Stimulated activated CD4-positive, alpha-beta T cell treated with anti-CD3 and anti-CD28 coated beads, TNF-alpha, amount 100 ng/mL, for 4 hours (primary cell): ENCODE measurements around the gene SH3BP5.
A peak's percentile ranks its signal among the peaks of the same experiment; 100 is the strongest.

Experiments
- DNase-seq, 3 experiments: peaks; one replicate each; pipeline ENCODE4 v3.0.0-alpha.2; 2020; ENCODE audit warnings: low read depth in 3 of 3

The SH3BP5 gene

DNA sequence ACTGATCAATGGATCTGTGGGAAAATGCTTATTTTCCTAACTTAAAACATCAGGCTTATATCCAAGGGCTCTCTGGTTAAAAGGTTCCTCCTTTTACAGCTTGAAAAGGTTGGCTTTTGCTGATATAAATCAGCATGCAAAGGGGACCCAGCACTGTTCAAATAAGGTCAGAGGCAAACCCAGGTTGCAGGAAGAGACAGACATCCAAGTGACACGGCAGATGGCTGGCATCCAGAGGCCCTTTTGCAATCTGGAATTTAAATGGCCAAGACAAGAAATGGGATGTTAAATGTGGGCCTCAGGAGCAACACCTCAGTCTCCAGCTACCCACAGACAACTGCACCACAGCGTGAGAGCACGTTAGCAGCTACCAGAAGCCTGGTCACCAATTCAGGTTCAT lies 6.3 kb downstream of the SH3BP5 start:
- no peak for DNase-seq

DNA sequence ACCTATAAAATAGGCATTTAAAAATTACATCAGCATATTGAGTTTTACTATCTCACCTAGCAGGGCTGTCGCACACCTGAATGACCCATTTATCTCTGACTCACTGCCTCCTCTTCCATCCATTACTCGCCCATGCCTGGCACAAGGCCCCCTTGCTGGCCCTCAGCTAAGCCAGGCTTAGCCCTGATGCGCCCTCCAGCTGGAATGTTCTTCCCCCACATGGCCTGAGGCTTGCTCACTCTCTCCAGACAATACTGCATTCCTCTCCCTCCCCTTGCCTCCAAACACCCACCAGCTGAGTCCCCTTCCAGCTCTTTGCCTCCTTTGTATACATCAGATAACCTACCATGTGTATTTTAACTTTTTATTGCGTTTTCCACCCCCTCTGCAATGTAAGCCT lies 7.2 kb downstream of the SH3BP5 start:
- DNase-seq = no peak

DNA sequence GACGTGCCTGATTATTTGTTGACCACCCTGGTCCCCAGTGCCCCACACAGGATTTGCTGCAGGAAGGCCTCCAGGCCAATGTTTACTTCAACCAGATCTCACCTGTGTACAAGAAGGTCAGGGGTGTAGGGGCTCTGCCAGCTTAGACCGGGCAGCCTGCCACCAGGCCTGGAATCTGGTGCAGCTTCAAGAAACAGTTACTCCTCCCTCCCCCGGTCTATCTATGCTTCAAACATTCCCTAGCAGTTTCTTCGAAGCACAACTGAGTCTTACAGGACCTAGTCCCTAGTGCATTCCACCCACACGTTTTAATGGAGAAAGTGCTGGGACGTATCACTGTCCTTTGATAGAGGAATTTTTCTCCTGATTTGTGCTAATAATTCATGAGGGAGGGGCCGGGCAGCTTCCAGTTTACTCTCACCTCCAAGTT lies 8.0 kb downstream of the SH3BP5 start:
- no peak for DNase-seq

DNA sequence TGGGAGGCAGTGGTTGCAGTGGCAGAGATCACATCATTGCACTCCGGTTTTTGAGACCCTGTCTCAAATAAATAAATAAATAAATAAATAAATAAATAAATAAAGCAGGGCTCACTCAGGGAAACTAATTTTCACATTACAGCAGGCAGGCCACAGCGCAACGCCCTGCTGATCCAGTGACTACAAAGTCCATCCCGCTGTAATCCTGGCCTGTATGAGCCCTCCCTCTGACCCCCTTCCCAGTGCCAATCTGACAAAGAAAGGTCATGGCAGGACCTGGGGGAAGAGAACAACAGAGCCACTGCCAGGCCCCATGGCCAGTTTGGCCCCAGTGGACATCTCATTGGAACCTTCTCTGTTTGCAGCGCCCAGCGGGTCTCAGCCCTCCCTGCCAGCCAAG lies 9.3 kb downstream of the SH3BP5 start:
- DNase-seq = no peak

DNA sequence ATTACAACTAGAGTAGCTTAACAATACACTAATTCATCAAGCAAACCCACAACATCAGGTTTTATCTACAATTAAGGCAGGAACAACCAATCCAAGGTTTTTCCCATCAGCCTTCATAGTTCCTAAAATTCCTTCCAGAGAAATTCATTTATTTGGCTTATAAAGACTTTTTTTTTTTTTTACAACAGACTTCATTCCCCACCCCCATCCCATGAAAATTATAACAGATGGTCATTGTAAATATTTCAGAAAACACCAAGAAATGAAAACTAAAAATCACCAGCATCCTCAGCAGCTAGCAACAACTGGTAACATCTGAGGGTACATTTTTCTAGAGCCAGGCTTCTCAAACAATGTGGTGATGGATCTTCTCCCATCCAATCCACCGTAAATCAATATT lies 11.0 kb downstream of the SH3BP5 start:
- DNase-seq = no peak

DNA sequence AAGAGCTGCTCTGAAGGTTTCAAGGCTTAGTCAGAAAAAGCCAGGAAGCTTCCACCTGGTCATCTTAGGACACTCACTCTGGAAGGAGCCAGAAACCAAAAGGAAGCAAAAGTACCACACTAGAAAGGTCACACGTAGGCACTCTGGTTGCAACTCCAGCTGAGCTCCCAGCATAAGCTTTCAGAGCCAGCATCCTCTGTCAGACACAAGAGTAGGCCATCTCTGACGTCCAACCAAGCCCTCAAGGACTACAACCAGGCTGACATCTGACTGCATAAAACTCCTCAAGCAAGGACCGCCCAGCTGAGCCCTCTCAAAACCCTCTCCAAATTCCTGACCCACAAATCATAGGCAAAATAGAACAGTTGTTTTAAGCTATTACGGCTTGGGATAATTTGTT lies 12.8 kb downstream of the SH3BP5 start:
- no peak for DNase-seq

DNA sequence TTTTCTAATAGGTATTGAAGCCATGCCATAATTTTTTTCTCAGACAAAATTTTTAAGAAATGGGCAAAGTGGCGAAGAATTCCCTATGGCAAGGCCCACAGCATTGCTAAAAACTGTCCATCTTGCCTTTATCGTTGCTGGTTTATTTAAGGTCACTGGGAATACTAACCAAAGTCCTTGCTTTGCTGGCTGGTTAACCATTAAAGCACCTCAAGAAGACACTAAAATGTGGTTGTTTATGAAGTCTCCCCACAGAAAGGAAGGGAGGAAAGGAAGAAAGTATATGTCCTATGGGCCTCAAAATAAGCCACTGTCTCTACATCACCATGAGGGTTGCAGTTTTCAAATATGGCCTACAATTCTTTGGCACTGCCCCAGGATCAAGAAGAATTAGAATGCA lies 13.2 kb downstream of the SH3BP5 start:
- no peak for DNase-seq

DNA sequence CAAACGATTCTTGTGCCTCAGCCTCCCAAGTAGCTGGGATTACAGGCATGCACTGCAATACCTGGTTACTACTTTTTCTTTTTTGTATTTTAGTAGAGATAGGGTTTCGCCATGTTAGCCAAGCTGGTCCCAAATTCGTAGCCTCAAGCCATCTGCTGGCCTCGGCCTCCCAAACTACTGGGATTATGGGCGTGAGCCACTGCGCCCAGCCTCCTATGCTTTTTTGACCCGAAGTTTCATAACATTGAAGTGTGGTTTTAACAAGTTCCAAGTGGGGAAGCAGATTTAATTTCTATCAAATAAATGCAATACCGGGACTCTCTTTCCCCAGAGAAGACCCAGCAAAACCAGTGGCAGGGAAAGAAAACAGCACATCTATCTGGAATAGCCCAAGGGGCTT lies 13.7 kb downstream of the SH3BP5 start:
- DNase-seq = no peak

DNA sequence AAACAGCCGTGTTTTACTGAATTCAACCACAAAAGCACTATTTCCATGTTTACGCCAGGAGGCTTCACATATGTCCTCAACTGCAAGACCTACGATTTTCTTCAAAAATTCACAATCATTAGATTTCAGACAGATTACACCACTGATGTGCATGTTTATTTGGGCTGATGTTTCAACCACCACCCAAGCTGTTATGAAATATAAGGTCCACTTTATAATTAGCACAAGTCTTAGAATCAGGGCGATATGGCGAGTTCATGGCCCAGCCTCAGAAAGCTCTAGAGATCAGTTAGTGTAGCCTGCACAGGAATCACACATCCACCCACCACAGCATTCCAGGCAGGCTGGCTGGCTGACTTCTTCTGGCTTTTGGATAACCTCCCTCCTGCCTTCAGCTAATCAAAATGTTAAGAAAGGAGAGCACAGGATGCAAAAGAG lies 15.4 kb downstream of the SH3BP5 start:
- DNase-seq = no peak

DNA sequence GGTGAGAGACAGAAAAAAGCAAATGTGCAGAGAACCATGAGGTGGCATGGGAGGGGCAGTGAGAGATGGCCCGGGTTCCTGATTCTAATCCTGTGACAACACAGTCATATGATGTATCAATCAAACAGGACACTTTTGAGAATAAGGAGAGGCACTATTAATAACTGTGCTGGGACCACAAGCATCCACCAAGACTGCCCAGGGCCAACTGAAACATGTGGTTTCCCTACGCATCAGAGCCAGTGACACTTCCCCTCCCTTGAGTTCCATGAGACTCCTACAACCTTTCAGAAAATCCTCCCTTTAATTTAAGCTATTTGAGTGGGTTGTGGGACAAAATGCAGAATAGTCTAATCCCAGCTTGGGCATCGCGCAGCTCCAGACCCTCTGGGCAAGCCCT lies 17.4 kb downstream of the SH3BP5 start:
- DNase-seq = no peak

DNA sequence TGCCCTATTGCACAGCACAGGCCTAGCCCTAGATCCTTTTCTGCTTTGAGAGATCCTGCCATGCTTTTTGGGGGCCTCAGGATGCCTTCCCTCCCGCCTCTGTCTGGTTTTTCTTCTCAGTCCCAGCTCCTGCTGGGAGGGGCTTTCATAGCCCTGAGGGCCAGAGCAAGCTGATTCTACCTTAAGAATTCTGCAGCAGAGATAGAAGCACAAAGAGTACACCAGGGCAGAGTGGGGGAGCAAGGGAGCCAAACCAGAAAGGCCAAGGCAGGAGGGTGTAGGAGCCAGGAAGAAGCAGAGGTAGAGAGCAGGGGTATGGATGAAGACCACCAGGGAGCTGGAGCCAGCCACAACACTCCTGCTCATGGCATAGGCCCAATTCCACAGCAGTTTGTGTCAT lies 18.1 kb downstream of the SH3BP5 start:
- no peak for DNase-seq

DNA sequence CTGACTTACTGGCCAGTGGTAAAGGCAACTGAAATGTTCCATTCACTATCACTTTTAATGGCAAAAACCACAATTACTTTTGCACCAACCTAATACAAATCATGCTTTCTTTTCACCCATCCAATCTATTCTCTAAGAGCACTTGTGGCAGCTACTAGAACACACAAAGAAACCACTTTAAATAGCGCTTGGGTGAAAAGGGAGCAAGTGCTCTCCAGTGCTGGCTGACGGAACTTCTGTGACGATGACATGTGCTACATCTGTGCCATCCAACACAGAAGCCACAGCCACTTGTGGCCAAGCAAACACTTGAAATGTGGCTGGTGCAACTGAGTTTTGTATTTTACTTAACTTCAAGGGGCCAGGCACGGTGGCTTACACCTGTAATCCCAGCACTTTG lies 18.9 kb downstream of the SH3BP5 start:
- no peak for DNase-seq

DNA sequence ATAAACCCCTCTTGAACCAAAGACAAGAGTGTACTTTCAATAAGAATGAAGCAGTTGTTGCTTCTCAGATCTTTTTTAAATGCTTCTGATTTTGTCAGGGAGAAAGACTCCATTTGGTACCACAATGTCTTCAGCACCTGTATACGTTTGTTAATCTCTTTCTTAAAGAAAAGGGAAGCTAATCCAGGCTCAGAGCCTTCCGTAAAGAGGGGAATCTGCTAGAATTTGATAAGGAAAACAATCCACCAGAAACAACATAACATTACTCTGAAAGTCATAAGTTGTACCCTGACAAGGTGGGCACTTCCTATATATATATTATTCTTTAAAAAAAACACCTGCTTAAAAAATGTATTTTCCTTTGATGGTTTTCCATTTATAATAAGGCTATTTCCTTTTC lies 19.8 kb downstream of the SH3BP5 start:
- DNase-seq = no peak

DNA sequence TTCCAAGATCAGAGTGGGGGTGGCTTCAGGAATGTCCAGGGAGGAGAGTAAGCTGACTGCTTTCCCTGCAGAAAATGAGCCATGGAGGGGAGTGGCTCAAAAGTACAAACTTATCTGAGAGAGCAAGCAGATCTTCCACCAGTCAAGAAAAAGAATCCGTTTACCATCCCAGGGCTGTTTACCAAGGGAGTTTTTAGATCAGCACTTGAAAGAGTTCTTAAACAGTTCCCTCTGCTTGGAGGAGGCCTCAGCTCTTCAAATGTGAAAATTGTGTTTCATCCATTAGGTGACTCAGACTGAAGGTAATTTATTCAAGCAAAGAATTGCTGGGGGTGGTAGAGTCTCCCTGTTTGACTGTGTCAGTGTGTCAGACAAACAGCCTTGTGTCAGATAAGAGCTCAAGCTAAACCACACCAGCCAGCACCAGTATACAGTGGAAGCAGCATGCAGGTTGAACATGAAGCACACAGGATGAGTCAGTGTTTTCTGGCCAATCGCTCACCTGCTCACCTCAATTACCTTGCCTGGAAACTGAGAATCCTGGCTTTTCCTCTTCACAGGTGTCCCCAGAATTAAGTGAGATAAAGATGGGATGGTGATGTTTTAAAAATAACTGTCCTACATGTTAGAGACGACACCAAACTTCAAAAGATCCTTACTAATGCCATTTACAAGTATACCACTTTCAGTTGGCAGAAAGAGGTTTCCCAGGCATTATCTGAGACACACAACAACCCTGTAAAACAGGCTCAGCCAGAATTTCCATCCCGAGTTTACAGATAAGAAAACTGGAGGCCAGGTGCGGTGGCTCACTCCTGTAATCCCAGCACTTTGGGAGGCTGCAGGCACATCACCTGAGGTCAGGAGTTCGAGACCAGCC lies 21.7 kb downstream of the SH3BP5 start:
- DNase-seq = peak in 2 of 3 experiments; percentile 25 to 42

DNA sequence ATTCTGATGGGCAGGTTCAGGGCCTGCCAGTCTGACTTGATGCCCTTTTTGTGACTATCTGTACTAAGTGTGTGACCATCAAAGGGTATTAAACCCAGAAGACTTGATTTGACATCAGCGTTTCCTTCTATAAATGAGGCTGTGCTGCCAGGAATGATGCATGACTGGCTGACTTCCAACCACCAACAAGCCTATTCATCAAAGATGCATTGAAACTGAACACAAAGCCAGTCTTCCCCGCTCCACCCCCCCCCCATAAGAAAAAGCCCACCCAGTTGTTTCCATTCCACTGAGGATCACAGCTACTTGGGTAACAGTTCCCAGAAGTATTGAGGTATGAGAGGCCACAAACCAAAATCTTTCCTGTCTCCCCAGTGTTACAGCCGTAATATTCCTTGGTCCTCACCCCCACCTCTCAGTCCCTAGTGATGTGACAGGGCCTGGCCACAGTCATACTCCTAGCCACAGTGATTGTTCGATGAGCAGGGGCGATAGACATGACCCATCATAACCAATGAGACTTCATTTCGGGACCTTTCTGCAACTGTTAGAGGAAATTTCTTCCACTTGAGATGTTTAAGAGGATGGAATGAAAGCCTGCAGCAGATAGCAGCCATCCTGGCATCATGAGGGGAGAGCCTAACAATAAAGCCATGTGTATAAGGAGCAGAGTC lies 22.6 kb downstream of the SH3BP5 start:
- DNase-seq = no peak

DNA sequence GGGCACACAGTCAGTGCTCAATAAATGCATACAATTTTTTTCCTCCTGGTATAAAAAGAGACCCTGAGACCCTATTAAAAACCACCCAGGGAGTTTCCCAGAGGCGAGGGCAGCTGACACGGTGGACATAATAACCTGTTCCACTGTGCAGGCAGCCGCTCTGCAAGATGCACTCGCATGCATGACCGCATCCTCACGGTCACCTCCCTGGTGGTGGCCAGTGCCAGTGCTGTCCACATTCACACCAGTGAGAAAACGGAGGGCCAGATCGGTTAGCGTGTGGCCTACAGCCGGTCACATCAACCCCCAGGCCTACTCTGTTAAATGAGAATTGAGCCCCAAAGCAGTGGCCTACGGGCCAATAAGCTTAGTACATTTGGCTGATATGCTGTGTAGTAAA lies 24.8 kb downstream of the SH3BP5 start:
- DNase-seq = no peak

DNA sequence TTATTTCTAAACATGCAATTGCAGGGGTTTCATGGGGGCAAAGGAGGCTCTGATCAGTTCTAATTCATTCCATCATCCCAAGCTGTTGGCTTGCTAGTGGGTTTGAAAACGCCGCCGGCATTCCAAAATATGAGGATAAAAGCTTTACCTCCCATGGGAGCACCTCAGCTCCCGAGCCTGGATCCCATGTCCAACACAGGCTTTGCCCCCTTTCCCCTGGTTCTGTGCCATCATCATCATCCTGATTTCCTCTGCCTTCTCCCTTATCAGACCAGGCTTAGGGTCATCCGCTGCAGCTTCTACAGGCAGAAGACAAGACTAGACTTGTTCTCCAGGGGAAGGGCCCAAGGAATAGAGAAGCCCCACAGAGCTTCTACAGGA lies 25.4 kb downstream of the SH3BP5 start:
- no peak for DNase-seq

DNA sequence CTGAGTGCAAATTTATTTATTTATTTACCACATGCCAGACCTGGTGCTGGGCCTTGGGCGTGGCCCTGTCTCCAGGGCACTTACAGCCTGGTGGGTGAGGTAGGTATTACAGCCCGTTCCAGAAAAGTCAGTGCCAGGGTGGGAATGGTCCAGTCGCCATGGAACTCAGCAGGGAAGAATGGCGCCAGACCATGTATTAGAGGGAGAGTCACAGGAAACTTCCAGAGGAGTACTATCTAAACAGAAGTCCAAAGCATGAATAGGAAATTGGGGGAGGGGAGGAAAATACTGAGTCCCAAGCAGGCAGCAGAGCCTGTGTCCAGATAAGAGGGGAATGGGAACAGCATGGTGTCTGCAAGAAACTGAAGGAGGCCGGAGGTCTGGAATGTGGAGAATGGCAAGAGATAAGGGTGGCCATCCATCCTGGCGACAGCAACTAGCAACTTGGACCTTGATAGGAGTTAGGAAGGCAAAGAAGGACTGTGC lies 27.0 kb downstream of the SH3BP5 start:
- no peak for DNase-seq

DNA sequence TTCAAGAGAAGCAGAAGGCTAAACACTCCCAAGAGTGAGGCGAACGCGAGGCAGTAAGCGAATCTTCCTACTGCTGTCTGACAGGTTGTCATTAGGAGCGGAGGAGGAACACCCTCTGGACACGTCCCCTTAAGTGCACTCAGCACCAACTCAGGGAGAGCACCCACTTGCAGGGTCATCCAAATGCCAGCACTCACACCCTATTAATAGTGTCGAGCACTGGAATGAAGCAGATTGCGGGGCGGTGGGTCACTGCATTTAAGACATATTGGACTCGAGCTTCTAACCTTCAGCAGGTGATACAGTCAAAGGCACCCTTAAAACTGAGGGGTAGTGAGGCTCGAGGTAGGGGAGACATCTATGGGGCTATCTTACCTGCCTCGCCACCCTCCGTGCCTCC lies 28.7 kb downstream of the SH3BP5 start:
- DNase-seq = no peak

DNA sequence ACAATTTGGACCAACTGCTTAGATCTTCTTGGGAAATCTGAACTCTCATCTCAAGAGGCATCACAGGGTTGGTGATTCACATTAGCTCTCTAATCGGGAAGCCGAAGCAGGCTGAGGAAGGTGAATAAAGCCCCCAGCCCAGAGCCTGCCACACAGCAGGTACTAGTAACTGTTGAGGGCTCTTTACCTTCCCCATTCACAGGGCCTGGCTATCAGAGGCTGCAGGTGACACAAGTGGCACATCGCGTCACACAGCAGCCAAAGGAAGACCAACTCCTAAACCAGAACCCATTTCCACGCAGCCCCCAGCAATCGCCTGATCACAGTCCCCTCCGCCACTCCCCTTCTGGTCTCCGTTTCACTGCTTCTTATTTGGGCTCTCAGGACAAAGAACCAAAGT lies 29.2 kb downstream of the SH3BP5 start:
- DNase-seq = no peak

DNA sequence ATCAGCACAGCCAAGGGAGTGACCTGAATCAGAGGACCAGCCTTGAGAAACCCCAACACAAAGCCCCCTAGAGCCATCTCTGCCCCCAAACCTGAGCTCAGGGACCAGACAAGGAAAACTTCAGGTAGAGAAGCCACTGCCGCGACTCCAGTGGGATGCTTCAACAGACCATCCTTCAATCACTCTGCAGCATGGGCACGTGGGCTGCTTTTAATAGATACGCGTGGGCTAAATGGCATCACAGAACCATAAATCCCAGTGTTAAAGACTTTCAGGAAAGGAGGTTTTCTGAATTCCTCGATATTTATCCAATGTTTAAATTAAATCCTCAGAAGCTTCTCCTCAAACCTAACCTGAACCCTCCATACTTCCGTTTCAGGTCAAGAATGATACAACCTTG lies 30.6 kb downstream of the SH3BP5 start:
- no peak for DNase-seq

DNA sequence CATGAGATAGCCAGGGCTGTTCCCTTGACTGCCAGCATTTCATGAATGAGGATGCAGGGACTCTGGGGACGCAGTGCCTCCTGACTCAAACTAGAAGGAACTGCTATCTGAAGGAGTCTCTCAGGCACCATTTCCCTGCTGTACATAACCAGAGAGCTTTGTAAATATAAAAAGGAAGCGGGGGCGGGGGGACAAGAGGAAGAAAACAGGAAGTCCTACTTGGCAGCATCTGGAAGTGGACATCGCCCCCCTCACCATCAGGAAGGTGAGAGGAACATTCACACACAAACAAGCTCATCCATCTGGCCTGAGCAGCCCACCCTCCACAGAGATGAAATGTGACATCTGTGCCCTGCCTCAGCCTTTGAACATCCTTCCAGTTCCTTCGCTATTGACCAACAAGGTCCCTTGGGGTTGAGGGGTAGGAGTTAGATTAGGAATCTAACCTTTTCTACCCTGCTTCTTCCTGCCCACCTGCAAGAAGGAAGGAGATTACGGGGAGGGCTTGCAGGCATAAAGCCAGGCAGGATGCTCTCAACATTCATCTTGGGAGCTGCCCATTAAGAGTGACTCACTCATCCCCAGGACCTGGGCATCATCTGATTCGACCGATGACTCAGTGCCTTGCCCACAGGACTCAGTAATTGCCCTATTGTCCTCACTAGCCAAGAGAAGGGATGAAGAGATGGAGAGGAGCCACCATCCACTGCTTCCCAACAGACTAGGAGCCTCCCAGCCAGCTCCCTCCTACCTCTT lies 31.9 kb downstream of the SH3BP5 start:
- no peak for DNase-seq

DNA sequence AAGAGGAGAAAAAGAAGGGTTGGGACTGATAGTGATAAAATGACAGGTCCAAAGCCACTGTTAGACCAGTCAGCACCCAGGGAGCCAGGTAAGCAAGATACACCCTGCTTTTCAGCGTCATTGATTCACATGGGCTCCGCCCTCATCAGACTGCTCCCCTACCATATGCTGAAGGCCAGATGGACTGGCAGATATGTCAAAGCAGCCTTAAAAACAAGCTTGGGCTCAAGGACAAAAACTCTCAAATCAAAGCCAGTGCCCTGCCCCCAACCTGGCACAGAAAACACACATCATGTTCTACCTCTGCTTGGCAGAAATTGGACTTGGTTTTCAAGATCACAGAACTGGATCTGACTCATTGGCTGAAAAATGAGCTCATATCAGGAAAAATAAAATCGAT lies 33.4 kb downstream of the SH3BP5 start:
- DNase-seq = no peak
